ENCODE measurements around the gene ANKLE1.

Gene ANKLE1

DNA sequence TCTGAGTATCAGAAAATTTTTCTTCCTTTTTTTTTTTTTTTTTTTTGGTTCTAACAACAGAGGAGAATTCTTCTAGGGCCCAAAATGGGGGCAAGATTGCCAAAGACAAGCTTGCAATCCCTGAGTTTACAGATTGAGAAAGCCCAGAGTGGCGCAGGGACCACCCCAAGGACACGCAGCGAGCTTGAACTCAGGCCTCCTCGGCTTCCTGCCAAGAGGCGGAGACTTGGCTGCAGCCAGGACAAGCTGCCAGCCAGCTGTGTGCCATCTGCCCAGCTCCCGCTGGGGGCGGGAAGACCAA lies 23.5 kb downstream of the ANKLE1 start:
- H3K4me3 ChIP-seq (ENCODE audit: low read depth, low read length), result no peak overlapping the region

DNA sequence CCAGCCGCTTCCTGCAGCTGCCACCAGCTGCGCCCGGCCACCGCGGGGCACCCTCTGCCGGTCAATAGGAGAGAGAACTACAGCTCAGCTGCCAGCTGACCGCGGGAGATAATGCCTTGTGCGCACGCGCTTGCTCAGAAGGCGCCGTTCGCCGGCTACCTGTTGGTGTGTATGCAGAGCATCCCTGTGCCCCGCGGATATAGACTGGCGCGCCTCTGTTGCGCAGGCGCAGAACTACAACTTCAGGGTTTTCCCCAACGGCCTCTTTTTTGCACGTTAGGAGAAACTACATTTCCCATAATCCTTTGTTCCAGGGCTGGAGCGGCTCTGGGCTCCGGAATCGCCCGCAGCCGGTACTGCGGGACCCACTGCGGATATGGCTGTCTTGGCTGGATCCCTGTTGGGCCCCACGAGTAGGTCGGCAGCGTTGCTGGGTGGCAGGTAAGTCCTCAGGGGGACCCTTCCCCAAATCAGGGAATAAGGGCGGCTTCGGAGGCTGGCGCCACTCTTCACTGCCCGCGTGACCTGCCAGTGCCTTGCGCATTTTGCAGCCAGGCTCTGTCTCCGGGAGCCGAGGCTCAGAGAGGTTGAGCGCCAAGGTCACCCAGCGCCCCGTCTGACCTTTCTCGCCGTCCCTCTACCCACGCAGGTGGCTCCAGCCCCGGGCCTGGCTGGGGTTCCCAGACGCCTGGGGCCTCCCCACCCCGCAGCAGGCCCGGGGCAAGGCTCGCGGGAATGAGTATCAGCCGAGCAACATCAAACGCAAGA lies 24.0 kb downstream of the ANKLE1 start, which contains the start of gene MRPL34:
MRPL34 (plus strand) TSS at position 356 of the 768 bp plus-strand sequence; CDS start at position 377, 21 bp downstream.
- peak within 1 kb of the TSS; percentile 92 for H3K4me3 ChIP-seq (ENCODE audit: low read depth, low read length)

GRCh38 chr19:17306285-17306714 lies 24.6 kb downstream of the ANKLE1 start:
- H3K4me3 ChIP-seq (ENCODE audit: low read depth, low read length), result peak overlapping the region; percentile 92

- no peak overlapping the region for H3K4me3 ChIP-seq (ENCODE audit: low read depth, low read length)
These were observed 26.2 kb downstream of the ANKLE1 start for GRCh38 chr19:17307876-17308377.

- H3K4me3 ChIP-seq (ENCODE audit: low read depth, low read length), result peak within 1 kb of the TSS; percentile 96
These were observed 27.7 kb downstream of the ANKLE1 start, which contains the start of gene DDA1 for GRCh38 chr19:17309198-17309964. DDA1 (plus strand) TSS chr19:17309563; CDS start chr19:17309655, 92 bp downstream.

GRCh38 chr19:17309965-17310461 lies 28.3 kb downstream of the ANKLE1 start:
- peak overlapping the region; percentile 96 for H3K4me3 ChIP-seq (ENCODE audit: low read depth, low read length)

DNA sequence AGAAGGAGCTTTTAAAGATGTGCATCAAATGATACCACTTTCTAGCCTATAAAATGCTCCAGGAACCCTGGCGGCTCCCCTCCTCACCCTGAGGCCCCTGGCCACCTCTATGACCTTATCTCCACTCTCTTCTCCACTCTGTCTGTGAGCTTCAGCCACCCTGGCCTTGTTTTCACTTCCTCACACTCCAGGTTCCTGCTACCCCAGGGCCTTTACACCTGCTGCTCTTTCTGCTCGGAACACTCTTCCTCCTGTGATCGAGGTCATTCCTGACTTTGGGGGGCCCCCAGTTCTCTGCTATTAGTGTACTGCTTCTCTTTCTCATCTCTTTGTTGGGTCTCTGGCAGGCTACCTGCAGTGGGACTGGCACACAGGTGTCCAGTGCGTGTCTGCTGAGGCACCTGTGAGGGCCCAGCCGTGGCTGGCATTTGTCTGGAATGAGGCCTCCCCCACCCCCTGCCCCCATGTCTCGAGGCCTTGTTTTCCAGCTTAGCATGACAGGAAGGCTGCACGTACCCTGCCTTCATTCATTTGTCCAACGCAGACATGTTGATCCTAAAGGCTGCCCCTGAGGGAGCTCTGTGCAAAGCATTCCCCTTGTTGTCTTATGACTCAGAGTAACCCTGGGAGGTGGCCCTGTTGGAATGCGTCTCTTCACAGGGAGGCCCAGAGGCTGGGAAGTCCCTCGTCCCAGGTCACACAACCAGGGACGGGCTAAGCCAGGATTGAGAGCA lies 29.9 kb downstream of the ANKLE1 start:
- H3K4me3 ChIP-seq (ENCODE audit: low read depth, low read length), result no peak overlapping the region

DNA sequence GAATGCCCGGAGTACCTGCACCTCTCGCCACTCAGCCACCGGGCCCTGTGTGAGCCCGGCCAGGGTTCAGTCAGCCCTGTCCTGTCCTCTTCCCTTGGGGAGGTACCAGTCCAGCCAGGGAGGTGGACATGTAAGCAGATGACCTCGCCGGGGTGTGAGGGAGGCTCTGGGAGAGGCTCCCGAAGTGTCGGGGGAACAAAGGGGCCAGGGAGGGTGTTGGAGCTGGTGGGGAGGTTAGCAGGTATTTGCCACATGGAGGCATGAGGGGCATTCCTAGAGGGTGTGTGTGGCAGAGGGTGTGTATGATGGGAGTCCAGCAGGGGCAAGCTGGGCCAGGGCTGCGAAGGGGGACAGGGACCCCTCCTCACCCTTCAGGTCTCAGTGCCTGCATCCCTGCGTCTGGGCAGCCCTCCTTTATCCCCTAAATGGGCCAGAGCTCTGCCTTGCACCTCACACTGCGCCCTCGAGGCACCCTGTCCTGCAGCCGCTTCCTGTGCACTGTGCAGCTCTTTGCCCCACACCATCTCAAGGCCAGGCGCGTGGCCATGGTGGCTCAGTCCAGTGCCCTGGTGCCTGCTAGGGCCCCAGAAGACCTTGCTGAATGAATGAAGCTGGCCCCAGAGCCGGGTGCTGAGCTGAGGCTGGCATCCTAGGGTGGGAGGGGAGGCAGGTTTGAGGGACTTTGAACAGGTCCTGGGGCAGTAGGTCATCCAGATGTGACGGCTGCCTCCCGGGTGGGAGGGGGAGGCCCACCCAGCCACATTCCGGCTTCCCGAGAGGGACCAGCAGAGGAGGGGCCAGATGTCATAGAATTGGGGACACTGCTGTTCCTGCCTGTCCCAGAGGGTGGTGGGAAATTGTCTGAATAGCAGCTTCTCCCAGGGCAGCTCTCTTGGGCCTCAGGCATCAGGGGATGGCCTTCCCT lies 30.8 kb downstream of the ANKLE1 start:
- no peak overlapping the region for H3K4me3 ChIP-seq (ENCODE audit: low read depth, low read length)

DNA sequence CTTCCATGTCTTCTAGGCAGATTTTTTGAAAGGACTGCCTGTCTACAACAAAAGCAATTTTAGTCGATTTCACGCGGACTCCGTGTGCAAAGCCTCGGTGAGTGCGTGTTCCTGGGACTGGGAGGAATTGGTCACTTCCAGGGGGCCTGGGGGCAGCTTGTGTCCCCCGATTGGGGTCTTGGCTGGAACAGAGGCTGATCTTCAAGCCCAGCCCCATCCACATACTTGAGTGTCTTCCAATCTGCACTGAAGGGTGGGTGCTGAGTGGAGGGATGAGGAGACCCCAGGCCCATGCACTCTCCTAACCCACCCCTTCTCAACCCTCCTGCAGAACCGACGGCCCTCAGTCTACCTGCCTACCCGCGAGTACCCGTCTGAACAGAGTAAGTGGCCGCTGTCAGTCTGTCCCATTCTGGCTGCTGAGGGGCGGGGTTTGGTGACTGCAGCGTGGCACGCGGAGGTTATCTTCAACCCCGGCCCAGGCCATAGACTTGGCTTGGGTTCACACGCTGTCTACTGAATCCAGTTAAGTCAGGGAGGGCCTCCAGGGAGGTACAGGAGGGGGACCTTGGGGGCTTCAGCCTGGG lies 32.4 kb downstream of the ANKLE1 start:
- H3K4me3 ChIP-seq (ENCODE audit: low read depth, low read length), result no peak overlapping the region

GRCh38 chr19:17318966-17319365 lies 37.3 kb downstream of the ANKLE1 start:
- no peak overlapping the region for H3K4me3 ChIP-seq (ENCODE audit: low read depth, low read length)

DNA sequence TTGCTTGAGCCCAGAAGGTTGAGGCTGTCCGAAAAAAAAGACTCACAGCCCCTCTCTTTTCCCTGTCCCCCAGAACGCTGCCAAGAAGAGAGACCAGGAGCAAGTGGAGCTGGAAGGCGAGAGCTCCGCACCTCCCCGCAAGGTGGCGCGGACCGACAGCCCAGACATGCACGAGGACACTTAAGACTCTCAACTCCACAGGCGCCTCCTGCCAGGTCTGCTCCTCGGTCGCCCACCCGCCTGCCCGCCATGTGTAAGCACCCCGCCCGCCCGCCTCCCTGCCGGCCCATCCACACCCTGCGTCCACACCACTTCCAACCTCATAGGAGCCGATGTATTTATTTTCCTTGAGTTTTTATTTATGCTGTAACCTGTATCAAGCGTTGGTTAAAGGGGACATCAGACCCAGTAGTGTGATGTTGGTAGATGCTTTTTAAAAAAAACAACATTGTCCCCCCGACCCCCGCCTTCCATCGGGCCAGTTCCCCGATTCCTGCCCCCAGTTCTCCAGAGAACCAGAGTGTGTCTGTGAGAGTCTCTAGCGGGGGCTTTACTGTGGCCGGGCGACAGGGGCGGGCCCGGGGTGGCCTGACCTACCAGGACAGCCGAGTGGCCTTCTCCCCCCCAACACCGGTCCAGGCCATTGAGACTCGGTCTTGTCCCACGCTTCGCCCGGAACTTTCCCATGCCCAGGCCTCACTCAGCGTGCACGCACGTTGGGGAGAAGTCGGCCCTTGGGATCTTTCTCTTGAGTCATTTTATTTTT lies 38.0 kb downstream of the ANKLE1 start:
- no peak overlapping the region for H3K4me3 ChIP-seq (ENCODE audit: low read depth, low read length)

DNA sequence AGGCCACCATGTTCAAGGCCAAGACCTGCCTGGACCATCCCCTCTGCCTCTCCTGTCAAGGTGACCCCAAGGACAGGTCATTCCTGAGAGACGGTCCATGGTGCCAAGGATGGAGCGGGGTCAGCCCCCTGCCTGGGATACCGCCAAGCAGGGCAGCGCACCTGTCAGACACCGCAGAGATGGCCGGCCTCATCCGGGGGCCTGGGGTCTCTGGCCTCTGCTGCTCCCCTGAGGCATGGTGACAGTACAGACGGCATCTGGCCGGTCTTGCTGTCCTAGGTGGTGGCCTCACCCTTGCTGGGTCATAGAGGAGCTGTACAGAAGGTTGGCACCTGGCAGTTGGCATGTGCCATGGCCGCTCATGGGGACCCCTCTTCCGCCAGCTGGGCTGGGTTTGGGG lies 38.7 kb downstream of the ANKLE1 start:
- no peak overlapping the region for H3K4me3 ChIP-seq (ENCODE audit: low read depth, low read length)

- no peak overlapping the region for H3K4me3 ChIP-seq (ENCODE audit: low read depth, low read length)
These were observed 40.2 kb downstream of the ANKLE1 start for GRCh38 chr19:17321655-17322489.

- H3K4me3 ChIP-seq (ENCODE audit: low read depth, low read length), result no peak overlapping the region
These were observed 41.2 kb downstream of the ANKLE1 start for GRCh38 chr19:17322854-17323253.

DNA sequence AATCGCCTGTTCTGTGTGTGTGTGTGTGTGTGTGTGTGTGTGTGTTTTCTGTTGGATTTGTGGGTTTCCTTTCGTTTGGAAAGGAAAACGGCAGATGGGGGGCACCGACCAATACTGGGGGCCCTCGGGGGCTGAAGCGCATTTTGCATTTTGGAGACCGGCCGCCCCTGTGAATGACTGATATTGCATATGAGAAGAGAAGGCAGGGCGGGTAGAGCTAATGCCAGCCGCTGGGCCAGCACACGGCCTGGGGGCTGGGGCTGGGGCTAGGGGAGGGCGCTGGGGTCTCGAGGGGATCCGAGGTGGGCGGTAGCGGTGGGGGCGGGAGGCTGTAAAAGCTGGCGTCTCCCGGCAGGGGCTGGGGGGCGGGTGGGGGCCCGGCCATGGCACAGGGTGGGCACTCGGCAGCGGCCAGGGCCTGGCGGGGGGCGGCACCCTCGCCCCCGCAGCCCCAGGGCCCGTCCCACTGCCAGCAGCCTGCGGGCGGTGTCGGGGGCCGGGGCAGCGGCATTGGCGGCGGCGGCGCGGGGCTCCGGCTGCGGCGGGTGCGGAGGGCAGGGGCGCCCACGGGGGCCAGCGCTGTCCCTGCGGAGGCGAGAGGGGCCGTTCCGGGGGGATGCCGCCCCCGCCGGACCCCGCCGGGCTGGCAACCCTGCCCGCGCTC lies 41.7 kb downstream of the ANKLE1 start:
- no peak overlapping the region for H3K4me3 ChIP-seq (ENCODE audit: low read depth, low read length)

DNA sequence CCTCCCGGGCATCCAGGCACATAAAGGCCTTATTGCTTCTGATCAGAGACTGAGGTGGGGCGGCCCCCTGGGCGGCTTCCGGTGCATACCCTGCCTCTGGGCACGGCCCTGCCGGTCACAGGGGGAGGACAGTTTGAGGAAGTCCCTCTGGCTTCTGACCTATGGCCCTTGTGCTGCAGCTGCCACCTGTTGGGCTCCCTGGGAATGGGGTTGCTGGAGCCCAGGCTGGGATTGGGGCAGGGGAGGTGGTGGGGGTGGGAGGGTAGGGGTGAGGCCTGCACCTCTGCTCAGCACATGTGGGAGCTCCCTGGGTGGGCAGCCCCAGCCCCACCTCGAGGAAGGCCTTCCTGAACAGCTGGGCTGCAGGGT lies 42.2 kb downstream of the ANKLE1 start:
- H3K4me3 ChIP-seq (ENCODE audit: low read depth, low read length), result no peak overlapping the region

DNA sequence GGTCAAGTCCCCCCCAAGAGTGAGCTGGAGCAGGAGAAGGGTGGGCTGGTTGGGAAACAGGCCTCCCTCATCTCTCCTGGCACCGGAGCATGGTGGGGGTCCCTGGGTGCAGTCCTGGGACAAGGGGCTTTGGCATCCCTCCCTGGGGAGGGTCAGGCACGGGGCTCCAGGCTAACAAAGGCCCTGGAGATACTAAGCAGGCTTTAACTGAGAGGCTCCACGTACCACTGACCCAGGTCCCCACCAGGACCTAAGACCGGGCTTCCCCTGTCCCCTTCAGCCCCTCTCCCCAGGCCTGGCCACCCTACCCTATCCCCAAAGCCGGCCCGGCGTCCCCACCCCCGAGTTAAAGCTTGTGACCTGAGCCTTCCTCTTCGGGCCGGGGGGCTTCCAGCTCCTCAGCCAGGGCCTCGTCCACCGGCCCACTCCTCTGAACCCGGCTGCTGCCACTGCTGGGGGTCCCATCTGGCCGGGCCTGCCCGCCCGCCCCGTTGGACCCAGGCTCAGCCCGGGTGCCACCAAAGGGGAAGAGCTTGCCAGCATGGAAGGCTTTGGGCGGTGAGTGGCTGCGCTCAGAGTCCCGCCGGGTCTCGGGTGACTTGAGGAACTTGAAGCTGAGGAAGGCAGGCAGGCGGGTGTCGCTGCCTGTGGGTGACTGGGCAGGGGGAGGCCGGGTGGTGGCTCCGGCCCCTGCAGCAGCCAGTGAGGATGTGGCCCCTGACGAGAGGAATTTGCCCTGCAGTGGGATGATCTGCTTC lies 42.8 kb downstream of the ANKLE1 start:
- H3K4me3 ChIP-seq (ENCODE audit: low read depth, low read length), result no peak overlapping the region

All from iPS-11a (cell line).